Astrocyte (in vitro differentiated cells and primary cell): ENCODE data around the gene ZNG1A. TPM values are rescaled to one million over a fixed set of nuclear protein-coding genes. Genes with fewer than 3 reads are reported as not detected.
"Not testable (repeated sequence)": the region's sequence is repeated elsewhere in the genome, so short reads cannot be mapped to it uniquely, and the experiment has no call there.

ENCODE experiments used
- DNase-seq: peaks from one replicate; pipeline ENCODE4 v3.0.0-alpha.2; 2010; ENCODE audit warnings: low read depth
- FAIRE-seq: peaks from 2 replicates; lab custom pipeline; 2011; peaks lifted over from hg19 to GRCh38; lab: Jason Lieb, UNC
- H2AFZ ChIP-seq: 2 replicates; pipeline ENCODE4 v1.6.0; 2012; ENCODE audit warnings: low read depth, low read length, inconsistent platforms
- H3K27ac ChIP-seq: 2 replicates; pipeline ENCODE4 v1.5.1; 2011; ENCODE audit warnings: low read depth, low read length, inconsistent platforms
- H3K27me3 ChIP-seq: 2 replicates; pipeline ENCODE4 v1.6.0; 2011; ENCODE audit warnings: low read length, inconsistent platforms; ENCODE audit not compliant: insufficient read depth
- H3K36me3 ChIP-seq: 2 replicates; pipeline ENCODE4 v1.5.1; 2011; ENCODE audit warnings: low read length, inconsistent platforms; ENCODE audit not compliant: insufficient read depth
- H3K4me1 ChIP-seq: 2 replicates; pipeline ENCODE4 v1.5.1; 2011; ENCODE audit warnings: low read length, inconsistent platforms; ENCODE audit not compliant: insufficient read depth
- H3K4me2 ChIP-seq: 2 replicates; pipeline ENCODE4 v1.6.0; 2012; ENCODE audit warnings: low read length, inconsistent platforms
- H3K4me3 ChIP-seq: 2 replicates; pipeline ENCODE4 v1.5.1; 2011; ENCODE audit warnings: low read depth, mild to moderate bottlenecking, low read length, inconsistent platforms; ENCODE audit not compliant: insufficient read depth
- H3K79me2 ChIP-seq: 2 replicates; pipeline ENCODE4 v1.6.0; 2012; ENCODE audit warnings: mild to moderate bottlenecking, low read length, inconsistent platforms; ENCODE audit not compliant: insufficient read depth
- H3K9ac ChIP-seq: 2 replicates; pipeline ENCODE4 v1.6.0; 2012; ENCODE audit warnings: mild to moderate bottlenecking, low read length, inconsistent platforms
- H3K9me3 ChIP-seq: 2 replicates; pipeline ENCODE4 v1.5.1; 2012; ENCODE audit warnings: low read depth, mild to moderate bottlenecking, low read length, inconsistent platforms; ENCODE audit not compliant: insufficient read depth
- H4K20me1 ChIP-seq: 2 replicates; pipeline ENCODE4 v1.6.0; 2012; ENCODE audit warnings: low read length, inconsistent platforms; ENCODE audit not compliant: insufficient read depth
- H3K27ac Mint-ChIP-seq: one replicate; pipeline ENCODE4 v1.8.0; 2021; ENCODE audit warnings: mild to moderate bottlenecking, mixed read lengths; ENCODE audit not compliant: unreplicated experiment
- H3K27me3 Mint-ChIP-seq: one replicate; pipeline ENCODE4 v1.8.0; 2021; ENCODE audit warnings: low read depth, mixed read lengths; ENCODE audit not compliant: unreplicated experiment
- H3K36me3 Mint-ChIP-seq: one replicate; pipeline ENCODE4 v1.8.0; 2021; ENCODE audit warnings: low read depth, mixed read lengths; ENCODE audit not compliant: unreplicated experiment
- H3K4me1 Mint-ChIP-seq: one replicate; pipeline ENCODE4 v1.8.0; 2021; ENCODE audit warnings: low read depth, mixed read lengths; ENCODE audit not compliant: unreplicated experiment
- H3K4me3 Mint-ChIP-seq: one replicate; pipeline ENCODE4 v1.8.0; 2021; ENCODE audit warnings: mild to moderate bottlenecking, moderate library complexity, mixed read lengths; ENCODE audit not compliant: unreplicated experiment
- H3K9me3 Mint-ChIP-seq: one replicate; pipeline ENCODE4 v1.8.0; 2021; ENCODE audit warnings: mild to moderate bottlenecking, mixed read lengths; ENCODE audit not compliant: unreplicated experiment
- EZH2 ChIP-seq: IDR thresholded peaks from 2 replicates; pipeline ENCODE4 v1.6.1; 2012; ENCODE audit warnings: mild to moderate bottlenecking, low read length, inconsistent platforms; ENCODE audit not compliant: insufficient read depth
- total RNA-seq: library from RNA; stranded (reverse); gene quantifications from 2 replicates; pipeline ENCODE4 v1.2.1, GENCODE V29; 2021
- TF ChIP-seq, protein P1 (sequence below): IDR thresholded peaks from 2 replicates; pipeline ENCODE4 v1.5.1; 2011; ENCODE audit warnings: low read depth, mild to moderate bottlenecking, inconsistent platforms, low read length, moderate library complexity; ENCODE audit not compliant: insufficient read depth

ZNG1A gene
- total RNA-seq, 1 donor from 2014 or later = 49.4 TPM

DNA sequence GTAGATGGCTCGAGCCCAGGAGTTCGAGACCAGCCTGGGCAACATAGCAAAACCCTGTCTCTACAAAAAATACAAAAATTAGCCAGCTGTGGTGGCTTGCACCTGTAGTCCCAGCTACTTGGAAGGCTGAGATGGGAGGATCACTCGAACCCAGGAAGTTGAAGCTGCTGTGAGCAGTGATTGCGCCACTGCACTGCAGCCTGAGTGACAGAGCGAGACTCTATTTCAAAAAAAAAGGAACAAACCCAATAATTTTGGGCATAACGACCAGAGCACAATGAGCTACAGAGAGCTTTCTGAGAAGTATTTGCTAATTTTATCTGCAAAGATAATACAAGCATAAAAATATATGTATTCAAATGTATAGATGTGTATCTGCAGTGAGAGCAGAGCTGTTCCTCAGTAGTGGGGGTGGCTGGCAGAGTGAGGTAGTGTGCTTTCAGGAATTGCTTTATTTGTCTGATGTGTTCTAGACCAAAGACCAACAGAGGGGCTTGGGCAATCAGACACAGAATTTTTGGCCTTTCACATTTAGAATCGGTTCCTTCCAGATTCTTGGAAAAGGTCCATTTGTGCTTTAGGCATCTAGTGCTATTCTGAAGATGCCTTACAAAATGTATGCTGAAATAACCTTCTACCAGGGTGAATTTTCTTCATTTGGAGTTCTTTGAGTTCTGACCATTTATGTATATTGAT is 41.0 kb upstream of the ZNG1A start:
- no peak overlapping the region for H3K27ac ChIP-seq
- no peak overlapping the region for H3K4me3 ChIP-seq
- Mint-ChIP-seq H3K9me3 (no peaks in the 10 kb centered on the region), H3K27ac (no peak overlapping the region), H3K27me3 (peaks cover 10% of the 10 kb centered on the region), H3K4me3 (no peak overlapping the region), H3K36me3 (no peaks in the 10 kb centered on the region), H3K4me1 (peaks cover 2% of the 10 kb centered on the region)
- H4K20me1 ChIP-seq = no peaks in the 10 kb centered on the region
- H2AFZ ChIP-seq = no peak overlapping the region
- DNase-seq (no peak), FAIRE-seq (no peak)
- H3K4me2 ChIP-seq = no peak overlapping the region
- TF ChIP-seq, protein P1, sequence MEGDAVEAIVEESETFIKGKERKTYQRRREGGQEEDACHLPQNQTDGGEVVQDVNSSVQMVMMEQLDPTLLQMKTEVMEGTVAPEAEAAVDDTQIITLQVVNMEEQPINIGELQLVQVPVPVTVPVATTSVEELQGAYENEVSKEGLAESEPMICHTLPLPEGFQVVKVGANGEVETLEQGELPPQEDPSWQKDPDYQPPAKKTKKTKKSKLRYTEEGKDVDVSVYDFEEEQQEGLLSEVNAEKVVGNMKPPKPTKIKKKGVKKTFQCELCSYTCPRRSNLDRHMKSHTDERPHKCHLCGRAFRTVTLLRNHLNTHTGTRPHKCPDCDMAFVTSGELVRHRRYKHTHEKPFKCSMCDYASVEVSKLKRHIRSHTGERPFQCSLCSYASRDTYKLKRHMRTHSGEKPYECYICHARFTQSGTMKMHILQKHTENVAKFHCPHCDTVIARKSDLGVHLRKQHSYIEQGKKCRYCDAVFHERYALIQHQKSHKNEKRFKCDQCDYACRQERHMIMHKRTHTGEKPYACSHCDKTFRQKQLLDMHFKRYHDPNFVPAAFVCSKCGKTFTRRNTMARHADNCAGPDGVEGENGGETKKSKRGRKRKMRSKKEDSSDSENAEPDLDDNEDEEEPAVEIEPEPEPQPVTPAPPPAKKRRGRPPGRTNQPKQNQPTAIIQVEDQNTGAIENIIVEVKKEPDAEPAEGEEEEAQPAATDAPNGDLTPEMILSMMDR = no peak
- TF ChIP-seq EZH2 = no peak
- H3K9ac ChIP-seq = no peak overlapping the region
- no peaks in the 10 kb centered on the region for H3K9me3 ChIP-seq
- H3K36me3 ChIP-seq = no peaks in the 10 kb centered on the region
- H3K27me3 ChIP-seq = peaks cover 12% of the 10 kb centered on the region
- H3K79me2 ChIP-seq = no peaks in the 10 kb centered on the region
- H3K4me1 ChIP-seq = no peaks in the 10 kb centered on the region

DNA sequence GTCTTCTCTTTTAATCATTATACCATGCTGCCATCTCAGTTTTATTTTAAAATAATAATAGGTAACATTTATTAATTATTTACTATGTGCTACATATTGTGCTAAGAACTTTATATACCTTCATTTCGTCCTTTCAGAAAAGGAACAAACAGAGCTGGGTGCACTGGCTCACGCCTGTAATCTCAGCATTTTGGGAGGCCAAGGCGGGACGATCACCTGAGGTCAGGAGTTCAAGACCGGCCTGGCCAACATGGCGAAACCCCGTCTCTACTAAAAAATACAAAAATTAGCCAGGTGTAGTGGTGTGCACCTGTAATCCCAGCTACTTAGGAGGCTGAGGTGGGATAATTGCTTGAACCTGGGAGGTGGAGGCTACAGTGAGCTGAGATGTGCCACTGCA is 40.2 kb upstream of the ZNG1A start:
- H3K79me2 ChIP-seq, H3K4me1 ChIP-seq, H3K4me1 Mint-ChIP-seq, H4K20me1 ChIP-seq, H3K9me3 Mint-ChIP-seq, H3K27ac ChIP-seq, DNase-seq, H3K36me3 Mint-ChIP-seq, H3K27ac Mint-ChIP-seq, H3K36me3 ChIP-seq, H3K4me3 ChIP-seq, H3K9me3 ChIP-seq, H3K4me3 Mint-ChIP-seq, FAIRE-seq, H3K9ac ChIP-seq, H2AFZ ChIP-seq, H3K27me3 Mint-ChIP-seq, H3K4me2 ChIP-seq: not testable (repeated sequence)
- H3K27me3 ChIP-seq = peaks cover 16% of the 10 kb centered on the region

GRCh38 chr9:217950-218349 is 39.1 kb upstream of the ZNG1A start:
- Histone ChIP-seq H3K4me3 (no peak overlapping the region), H3K9ac (no peak overlapping the region), H3K4me2 (no peak overlapping the region), H2AFZ (no peak overlapping the region), H3K27ac (no peak overlapping the region), H3K36me3 (no peaks in the 10 kb centered on the region), H4K20me1 (no peaks in the 10 kb centered on the region), H3K9me3 (no peaks in the 10 kb centered on the region), H3K27me3 (peaks cover 17% of the 10 kb centered on the region), H3K4me1 (no peaks in the 10 kb centered on the region), H3K79me2 (no peaks in the 10 kb centered on the region)
- peaks cover 11% of the 10 kb centered on the region for H3K27me3 Mint-ChIP-seq
- FAIRE-seq (no peak), DNase-seq (no peak)
- no peaks in the 10 kb centered on the region for H3K4me1 Mint-ChIP-seq
- H3K27ac Mint-ChIP-seq = no peak overlapping the region
- TF ChIP-seq EZH2 = no peak
- TF ChIP-seq, protein P1 = no peak
- H3K4me3 Mint-ChIP-seq = no peak overlapping the region
- no peaks in the 10 kb centered on the region for H3K9me3 Mint-ChIP-seq
- no peaks in the 10 kb centered on the region for H3K36me3 Mint-ChIP-seq
